ENCODE data around the gene FUBP1.

GRCh38 chr1:77970192-77970591, 8.7 kb downstream of the FUBP1 start:
- no peak for TF ChIP-seq HMGXB4 (CRISPR knock-in tag; IDR thresholded peaks at IDR 0.05)
- no peak for TF ChIP-seq CTCF (IDR thresholded peaks at IDR 0.05)
- TF ChIP-seq CREB1 (CRISPR knock-in tag; IDR thresholded peaks at IDR 0.05), result no peak
- no peak for TF ChIP-seq NR2C2 (CRISPR knock-in tag; IDR thresholded peaks at IDR 0.05)
- TF ChIP-seq SP1 (CRISPR knock-in tag; conservative IDR thresholded peaks at IDR 0.05), result no peak
- no peak for TF ChIP-seq ELF4 (CRISPR knock-in tag; IDR thresholded peaks at IDR 0.05; ENCODE audit: low read depth)
- no peak for TF ChIP-seq ZNF671 (CRISPR knock-in tag; IDR thresholded peaks at IDR 0.05)
- TF ChIP-seq STAT6 (CRISPR knock-in tag; conservative IDR thresholded peaks at IDR 0.05; ENCODE audit: low read depth), result no peak
- TF ChIP-seq FOXP1 (CRISPR knock-in tag; IDR thresholded peaks at IDR 0.05; ENCODE audit: borderline replicate concordance), result no peak
- no peak for TF ChIP-seq AFF4 (CRISPR knock-in tag; IDR thresholded peaks at IDR 0.05; ENCODE audit: borderline replicate concordance)
- no peak for TF ChIP-seq NFYB (CRISPR knock-in tag; conservative IDR thresholded peaks at IDR 0.05; ENCODE audit: low read depth)
- no peak for TF ChIP-seq GABPB1 (CRISPR knock-in tag; IDR thresholded peaks at IDR 0.05)

Data from WTC11 (cell line).